Measurements from ENCODE around the gene PTH1R.

DNA sequence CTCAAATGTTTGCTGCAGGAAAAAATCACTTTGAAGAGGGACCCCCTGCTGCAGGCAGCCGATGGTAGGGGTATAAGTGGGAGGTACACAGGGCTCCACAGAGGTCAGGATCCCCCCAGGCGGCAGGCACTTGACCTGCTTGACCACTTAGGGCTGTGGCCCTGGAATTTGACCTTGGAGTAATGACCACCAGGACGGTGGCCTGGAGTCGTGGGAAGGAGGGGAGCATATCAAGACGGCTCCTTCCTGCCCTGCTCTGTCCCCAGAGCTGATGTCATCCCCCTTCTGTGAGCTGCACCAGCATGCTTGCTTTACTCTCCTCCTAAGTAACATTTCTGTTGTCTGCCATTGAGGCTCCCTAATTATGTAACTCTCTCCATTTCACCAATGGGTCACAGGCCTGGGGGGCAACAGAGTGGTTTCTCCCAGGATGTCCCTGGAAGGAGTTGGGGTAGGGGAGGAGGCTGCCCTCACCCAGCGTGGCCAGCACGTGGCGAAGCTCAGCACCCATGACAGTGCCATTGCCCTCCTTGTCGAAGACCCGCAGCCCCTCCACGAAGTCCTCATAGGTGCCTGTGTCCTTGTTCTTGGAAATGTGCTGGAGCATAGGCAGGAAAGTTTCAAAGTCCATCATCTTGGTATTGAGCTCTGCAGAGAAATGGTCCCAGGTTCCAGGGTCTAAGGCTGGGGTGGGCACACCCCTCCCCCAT lies 18.4 kb upstream of the PTH1R start:
- no peak for TF ChIP-seq CTCF (IDR thresholded peaks at IDR 0.05)
- TF ChIP-seq ZFX (IDR thresholded peaks at IDR 0.05; ENCODE audit: borderline replicate concordance) = no peak

Measured in 22Rv1 (cell line).